CD4-positive, alpha-beta T cell treated with Interleukin-6 for 4 hours (primary cell): Measurements from ENCODE around the gene BRIP1.
"Not testable (repeated sequence)": the region's sequence is repeated elsewhere in the genome, so short reads cannot be mapped to it uniquely, and the experiment has no call there.

Experiments used
- DNase-seq: peaks from one replicate; pipeline ENCODE4 v3.0.0-alpha.2; 2020; ENCODE audit warnings: mixed read lengths

BRIP1 gene

GRCh38 chr17:61795546-61795945 lies 67.8 kb downstream of the BRIP1 start:
- no peak for DNase-seq

- no peak for DNase-seq
These were observed 68.5 kb downstream of the BRIP1 start for GRCh38 chr17:61794792-61795191.

GRCh38 chr17:61794242-61794641 lies 69.1 kb downstream of the BRIP1 start:
- DNase-seq = no peak

GRCh38 chr17:61793565-61793964 lies 69.8 kb downstream of the BRIP1 start:
- no peak for DNase-seq

- no peak for DNase-seq
These were observed 73.5 kb downstream of the BRIP1 start for GRCh38 chr17:61789872-61790271.

- DNase-seq = no peak
These were observed 77.2 kb downstream of the BRIP1 start for GRCh38 chr17:61786088-61786487.

- DNase-seq = no peak
These were observed 78.8 kb downstream of the BRIP1 start for GRCh38 chr17:61784510-61784909.

GRCh38 chr17:61783556-61784304 lies 79.6 kb downstream of the BRIP1 start:
- no peak for DNase-seq

- no peak for DNase-seq
These were observed 80.2 kb downstream of the BRIP1 start for GRCh38 chr17:61783120-61783519.

GRCh38 chr17:61782683-61783082 lies 80.6 kb downstream of the BRIP1 start:
- DNase-seq = no peak

GRCh38 chr17:61775364-61775763 lies 88.0 kb downstream of the BRIP1 start:
- no peak for DNase-seq

- no peak for DNase-seq
These were observed 88.6 kb downstream of the BRIP1 start for GRCh38 chr17:61774724-61775123.

- DNase-seq = not testable (repeated sequence)
These were observed 89.2 kb downstream of the BRIP1 start for GRCh38 chr17:61774087-61774486.

- DNase-seq = no peak
These were observed 92.4 kb downstream of the BRIP1 start for GRCh38 chr17:61770752-61771533.

GRCh38 chr17:61770043-61770442 lies 93.3 kb downstream of the BRIP1 start:
- no peak for DNase-seq

GRCh38 chr17:61768405-61768804 lies 94.9 kb downstream of the BRIP1 start:
- no peak for DNase-seq

GRCh38 chr17:61766520-61766919 lies 96.8 kb downstream of the BRIP1 start:
- no peak for DNase-seq

- no peak for DNase-seq
These were observed 98.5 kb downstream of the BRIP1 start for GRCh38 chr17:61764846-61765245.

- no peak for DNase-seq
These were observed 101.5 kb downstream of the BRIP1 start for GRCh38 chr17:61761827-61762226.

GRCh38 chr17:61759362-61759761 lies 104.0 kb downstream of the BRIP1 start:
- DNase-seq = no peak

- DNase-seq = no peak
These were observed 104.9 kb downstream of the BRIP1 start for GRCh38 chr17:61758430-61758829.

- DNase-seq = no peak
These were observed 106.2 kb downstream of the BRIP1 start for GRCh38 chr17:61757168-61757567.

- DNase-seq = no peak
These were observed 106.8 kb downstream of the BRIP1 start for GRCh38 chr17:61756561-61756960.

GRCh38 chr17:61755668-61756067 lies 107.7 kb downstream of the BRIP1 start:
- no peak for DNase-seq
